HG03354 (cell line): Measurements from ENCODE around the gene GTF2F2.

Experiments
- ATAC-seq: cut with Tn5 transposase; IDR thresholded peaks from one replicate; pipeline ENCODE4 v1.9.1; 2021; ENCODE audit warnings: mild to moderate bottlenecking; ENCODE audit not compliant: unreplicated experiment, poor library complexity, severe bottlenecking

Gene GTF2F2, protein sequence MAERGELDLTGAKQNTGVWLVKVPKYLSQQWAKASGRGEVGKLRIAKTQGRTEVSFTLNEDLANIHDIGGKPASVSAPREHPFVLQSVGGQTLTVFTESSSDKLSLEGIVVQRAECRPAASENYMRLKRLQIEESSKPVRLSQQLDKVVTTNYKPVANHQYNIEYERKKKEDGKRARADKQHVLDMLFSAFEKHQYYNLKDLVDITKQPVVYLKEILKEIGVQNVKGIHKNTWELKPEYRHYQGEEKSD

GRCh38 chr13:45119991-45120864 lies at the start of gene GTF2F2:
TSS of gene GTF2F2 (plus strand) at chr13:45120510. CDS start at chr13:45120656, 146 bp downstream.
- peak; percentile 84 for ATAC-seq

GRCh38 chr13:45073809-45074208 lies 46.5 kb upstream of the GTF2F2 start:
- ATAC-seq = no peak

GRCh38 chr13:45074721-45075120 lies 45.6 kb upstream of the GTF2F2 start:
- ATAC-seq = no peak

DNA sequence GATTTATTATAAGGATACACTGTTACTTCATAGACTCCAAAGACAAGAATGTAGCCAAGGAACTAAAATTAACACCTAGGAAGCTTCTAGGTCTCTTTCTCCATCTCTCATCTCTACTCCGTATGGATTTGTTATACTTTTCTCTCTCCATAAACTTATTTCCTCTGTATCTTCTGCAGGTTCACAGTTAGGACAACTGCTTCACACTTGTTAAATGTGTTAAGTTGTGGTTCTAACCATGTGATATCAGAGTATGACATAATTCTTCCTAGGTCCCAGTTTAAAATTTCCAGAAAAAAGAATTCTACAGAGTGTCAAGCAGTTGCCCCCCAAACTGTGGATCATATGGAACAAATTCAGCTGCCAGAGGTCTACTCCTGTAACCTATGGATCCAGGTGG lies 42.3 kb upstream of the GTF2F2 start:
- no peak for ATAC-seq

DNA sequence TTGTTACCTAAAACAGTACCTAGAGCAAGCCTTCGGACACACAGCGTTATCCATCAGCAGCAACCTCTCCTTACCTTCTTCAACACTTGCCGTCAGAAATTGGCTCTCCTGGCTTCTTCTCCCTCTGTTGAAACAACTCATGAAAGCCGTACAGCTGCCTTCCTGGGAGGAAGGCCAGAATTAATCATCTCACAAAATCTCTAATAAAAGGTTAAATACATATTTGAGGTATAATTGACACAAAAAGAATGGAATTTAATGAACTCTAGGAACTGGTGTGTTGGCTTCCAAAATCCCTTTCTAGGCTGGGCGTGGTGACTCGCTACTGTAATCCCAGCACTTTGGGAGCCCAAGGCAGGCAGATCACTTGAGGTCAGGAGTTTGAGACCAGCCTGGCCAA lies 37.3 kb upstream of the GTF2F2 start:
- ATAC-seq = no peak

DNA sequence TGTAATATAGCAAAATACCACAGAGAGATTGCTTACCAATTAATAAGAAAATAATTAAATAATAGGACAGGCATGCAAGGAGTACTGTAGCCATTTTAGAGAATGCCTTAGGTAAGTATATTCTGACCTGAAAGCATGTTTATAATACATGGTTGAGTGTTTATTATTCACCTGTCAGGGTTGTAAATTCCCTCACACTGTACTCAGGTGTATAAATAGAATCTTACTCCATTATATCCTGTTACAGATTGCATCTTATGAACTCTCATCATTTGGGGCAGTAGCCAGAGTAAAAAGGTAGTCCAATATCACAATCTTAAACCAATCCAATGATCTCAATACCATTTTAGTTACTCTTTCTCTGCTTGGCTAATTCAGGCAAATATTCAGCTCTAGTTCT lies 35.8 kb upstream of the GTF2F2 start:
- no peak for ATAC-seq

GRCh38 chr13:45086484-45086883 lies 33.8 kb upstream of the GTF2F2 start:
- no peak for ATAC-seq

DNA sequence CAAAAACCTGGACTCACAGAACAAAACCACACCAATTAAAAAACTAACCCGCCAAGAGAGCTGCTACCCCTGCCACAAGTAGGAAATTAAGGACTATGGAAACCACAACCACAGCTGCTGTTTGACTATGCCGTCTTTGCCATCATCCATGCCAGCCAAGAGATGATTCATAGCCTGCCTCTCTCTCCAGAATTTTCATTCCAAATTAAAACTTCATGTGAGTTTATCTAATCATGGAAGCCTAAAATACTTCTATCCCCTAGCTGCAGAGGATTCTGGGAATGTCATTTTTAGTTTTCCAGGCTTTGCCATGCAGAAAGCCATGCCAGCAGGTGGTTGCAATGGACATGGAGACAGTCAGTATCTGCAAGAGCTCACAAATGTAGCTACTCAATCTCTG lies 27.6 kb upstream of the GTF2F2 start:
- ATAC-seq = no peak

DNA sequence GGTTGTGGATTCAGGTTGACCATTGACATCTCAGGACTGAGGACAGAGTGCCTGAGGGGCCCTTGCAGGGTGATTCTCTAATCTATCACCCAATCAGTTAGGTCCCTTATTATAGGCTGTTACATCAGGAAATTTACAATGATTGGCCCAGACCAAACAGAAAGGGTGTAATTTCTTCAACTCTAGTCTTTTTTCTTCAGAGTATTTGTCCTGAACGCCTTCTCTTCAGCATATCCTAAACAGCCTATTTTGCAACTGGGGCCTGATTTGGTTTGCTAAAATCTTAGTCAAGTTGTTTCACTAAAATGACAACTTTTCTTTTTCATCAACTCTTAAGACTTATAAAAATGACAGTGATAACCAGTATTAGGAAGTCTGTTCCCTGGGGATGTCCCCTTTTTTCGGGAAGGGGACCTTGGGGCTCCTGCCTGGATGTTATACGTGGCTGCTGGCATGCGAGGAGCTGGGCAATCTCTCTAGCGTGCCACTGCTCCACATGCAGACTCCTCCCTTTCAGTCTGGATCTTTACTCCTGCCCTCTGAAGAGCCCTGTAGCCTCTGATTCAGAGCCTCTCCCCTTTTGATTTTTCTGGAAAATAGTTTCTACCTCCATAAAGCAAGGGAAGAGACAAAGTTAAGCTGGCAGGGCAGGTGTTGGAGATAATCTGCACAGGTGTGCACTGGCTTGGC lies 19.6 kb upstream of the GTF2F2 start:
- ATAC-seq = no peak

DNA sequence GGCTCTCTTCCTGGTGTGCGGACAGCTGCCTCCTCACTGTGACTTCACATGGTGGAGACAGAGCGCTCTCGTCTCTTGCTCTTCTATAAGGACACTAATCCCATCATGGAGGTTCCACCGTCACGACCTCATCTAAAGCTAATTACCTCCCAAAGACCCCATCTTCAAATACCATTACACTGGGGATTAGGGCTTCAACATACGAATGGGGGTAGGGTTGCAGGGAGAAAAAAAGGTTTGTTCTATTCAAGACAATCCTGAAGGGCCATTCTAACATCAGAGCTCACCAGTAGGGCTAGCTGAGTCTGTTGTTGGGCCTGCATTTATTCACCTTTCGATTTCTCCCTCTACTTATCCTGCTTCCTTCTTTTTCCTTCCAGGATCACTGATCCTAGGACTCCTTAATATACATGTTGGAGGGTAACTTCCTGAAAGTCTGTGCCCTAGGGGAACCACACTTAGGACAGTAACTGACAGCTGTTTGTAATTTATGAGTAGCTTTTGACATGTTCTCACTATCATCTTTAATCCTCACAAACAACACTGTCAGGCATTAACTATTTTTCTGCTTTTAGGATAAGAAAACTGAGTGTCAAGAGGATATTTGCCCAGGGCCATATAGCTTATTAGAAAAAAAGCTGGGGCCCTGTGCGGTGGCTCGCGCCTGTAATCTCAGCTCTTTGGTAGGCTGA lies 18.8 kb upstream of the GTF2F2 start:
- ATAC-seq = no peak

DNA sequence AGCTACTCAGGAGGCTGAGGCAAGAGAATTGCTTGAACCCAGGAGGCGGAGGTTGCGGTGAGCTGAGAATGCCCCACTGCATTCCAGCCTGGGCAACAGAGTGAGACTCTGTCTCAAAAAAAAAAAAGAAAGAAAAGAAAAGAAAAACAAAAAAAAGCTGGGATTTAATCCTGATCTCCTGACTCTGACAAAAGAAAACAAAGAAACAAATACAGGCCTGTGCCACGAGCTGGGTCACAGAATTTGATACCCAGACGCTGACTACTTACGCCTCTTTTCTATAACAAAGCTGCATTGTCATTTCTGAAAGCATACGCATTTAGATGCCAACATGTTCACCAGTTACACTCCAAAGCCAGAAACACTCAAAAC lies 18.2 kb upstream of the GTF2F2 start:
- ATAC-seq = no peak

DNA sequence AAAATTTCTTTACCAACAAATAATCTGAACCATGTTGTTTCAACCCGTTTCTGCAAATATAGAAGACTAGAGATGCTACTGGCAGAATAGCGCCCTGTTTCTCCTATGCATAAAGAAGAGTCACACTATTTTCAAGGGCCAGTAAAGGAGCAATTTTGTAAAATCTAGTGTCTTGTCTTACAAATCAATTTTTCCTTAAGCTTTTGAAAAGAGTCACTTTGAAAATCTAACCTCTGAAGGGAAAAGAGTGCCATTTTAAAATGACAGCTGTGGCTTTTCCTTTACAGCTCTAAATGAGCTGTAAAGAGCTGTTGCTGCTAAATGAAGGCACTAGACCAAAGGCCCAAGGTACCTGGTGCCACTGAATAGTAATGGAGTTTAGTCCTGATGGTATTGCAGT lies 16.9 kb upstream of the GTF2F2 start:
- ATAC-seq = no peak

DNA sequence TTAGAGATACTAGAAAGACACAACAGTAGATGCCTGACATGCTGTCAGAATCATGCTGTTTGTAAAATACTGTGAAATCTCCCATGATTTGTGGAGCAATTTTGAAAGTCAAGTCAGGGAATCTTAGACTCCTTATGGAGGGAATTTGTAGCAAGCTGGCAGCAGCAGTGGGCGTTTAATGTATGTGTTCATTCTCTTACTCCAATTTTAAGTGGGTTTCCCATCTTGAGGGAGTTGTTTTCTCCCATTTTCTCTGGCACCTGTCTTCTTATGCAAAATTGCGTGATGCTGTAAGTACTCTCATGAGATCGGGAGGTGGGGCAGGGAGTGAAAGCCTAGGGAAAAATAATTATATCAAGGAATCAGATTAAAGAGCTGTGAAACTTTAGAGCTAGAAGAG lies 16.0 kb upstream of the GTF2F2 start:
- no peak for ATAC-seq

GRCh38 chr13:45105895-45106294 lies 14.4 kb upstream of the GTF2F2 start:
- ATAC-seq = no peak

- no peak for ATAC-seq
These were observed 12.8 kb upstream of the GTF2F2 start for GRCh38 chr13:45107539-45107938.

- ATAC-seq = peak; percentile 44
These were observed 11.6 kb upstream of the GTF2F2 start for GRCh38 chr13:45108716-45109101.

- ATAC-seq = peak; percentile 91
These were observed 11.1 kb upstream of the GTF2F2 start for GRCh38 chr13:45109102-45109720.

DNA sequence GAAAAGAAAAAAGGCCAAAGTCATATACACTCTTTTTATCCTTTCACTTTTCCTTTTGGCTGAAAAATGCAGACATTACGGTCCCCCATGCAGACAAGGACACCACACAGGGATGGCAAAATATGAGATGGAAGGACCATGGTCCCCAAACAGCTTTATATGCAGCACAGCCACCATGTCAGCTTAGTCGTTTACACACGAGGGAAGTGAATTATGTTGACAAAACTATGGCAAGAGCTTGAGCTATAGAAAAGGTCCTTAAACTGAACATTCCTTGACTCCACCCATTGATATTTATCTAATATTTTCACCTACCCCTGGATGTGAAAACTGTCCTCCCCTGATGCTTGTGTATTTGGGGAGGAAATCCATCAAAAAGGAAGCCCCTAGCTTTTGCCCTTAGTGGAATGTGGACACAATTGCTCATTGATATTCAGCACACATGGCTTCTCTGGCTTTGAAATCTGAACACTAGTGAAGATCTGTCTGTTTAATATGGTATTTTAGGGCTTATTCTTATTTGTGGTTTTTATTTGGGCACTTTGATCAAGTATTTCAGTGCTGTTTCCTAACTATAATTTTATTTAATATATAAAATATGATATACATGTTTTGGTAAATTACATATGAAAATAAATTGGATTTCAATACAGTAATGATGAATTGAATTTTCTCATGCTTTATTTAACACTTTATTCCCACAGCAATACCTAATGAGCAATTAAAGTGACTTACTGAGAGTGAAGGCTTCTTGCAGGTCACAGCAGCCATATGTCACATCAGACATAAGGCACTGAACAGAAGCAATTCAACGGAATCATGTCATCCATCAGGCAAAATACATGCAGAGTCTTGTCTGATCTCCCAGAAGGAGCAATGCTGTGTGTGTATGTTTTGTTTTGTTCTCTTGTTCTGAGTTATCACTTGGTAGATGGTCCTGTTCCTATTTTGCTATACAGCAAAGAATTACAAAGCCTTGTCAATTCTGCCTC lies 6.8 kb upstream of the GTF2F2 start:
- ATAC-seq = no peak
